NCI-H510A treated with DMSO at 0.1 percent for 48 hours (cell line): ENCODE results near the gene ZNF717.
A peak's percentile ranks its signal among the peaks of the same experiment; 100 is the strongest.
"Not testable (repeated sequence)": the region's sequence is repeated elsewhere in the genome, so short reads cannot be mapped to it uniquely, and the experiment has no call there.

ENCODE experiments used
- DNase-seq: peaks from one replicate; lab custom pipeline; 2025; lab: John Stamatoyannopoulos, UW

Gene ZNF717

DNA sequence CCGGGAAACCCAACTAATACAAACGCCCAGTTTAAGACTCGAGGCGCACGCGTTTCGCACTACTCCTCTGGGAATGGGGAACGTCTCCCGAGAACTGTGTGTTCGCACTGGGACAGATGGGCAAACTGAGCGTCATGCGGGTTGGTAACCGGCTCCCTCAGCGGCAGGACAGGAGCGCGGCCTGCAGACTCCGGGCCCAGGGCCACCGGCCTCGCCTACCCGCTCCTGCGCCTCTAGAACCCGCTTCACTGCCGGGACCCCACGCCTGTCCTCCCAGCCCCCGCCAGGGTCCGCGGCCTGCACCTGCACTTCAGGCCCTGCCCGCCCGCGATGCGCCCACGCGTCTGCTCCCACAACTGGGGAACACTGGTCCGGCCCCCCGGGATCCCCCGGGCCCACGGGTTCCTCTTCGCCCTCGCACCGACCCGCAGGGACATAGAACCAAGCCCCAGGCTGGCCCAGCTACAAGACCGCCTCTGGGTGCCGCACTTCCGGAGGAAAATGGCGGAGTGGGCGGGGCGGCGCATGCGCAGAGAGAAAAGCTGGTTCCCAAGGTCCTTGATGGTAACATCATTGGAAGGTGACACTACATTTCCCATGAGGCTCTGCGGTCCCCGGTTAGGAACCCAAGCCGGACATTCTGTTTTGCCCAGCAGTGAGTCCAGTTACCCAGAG, at the start of gene ZNF717:
ZNF717 (minus strand) TSS at position 469 of the 675 bp plus-strand sequence. CDS start 2,187 bp downstream, outside the sequence.
- peak; percentile 29 for DNase-seq

DNA sequence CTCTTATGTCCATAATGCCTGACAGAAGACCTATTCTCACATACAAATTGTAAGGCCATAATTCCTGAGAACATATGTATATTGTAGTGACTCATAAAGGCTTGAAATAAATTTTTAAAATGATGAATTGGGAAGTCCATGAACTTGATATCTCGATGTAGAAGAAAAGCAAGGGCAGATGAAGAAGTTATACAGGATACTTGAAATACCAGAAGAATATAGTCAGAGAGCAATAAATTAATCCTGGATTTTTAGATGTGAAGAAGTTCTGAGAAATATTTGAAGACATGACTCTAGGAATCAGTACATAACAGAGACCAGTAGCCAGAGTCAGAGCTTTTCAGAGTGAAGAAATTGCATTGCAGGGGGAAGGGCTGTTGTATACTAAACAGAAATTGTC, 45.7 kb upstream of the ZNF717 start:
- DNase-seq: not testable (repeated sequence)

DNA sequence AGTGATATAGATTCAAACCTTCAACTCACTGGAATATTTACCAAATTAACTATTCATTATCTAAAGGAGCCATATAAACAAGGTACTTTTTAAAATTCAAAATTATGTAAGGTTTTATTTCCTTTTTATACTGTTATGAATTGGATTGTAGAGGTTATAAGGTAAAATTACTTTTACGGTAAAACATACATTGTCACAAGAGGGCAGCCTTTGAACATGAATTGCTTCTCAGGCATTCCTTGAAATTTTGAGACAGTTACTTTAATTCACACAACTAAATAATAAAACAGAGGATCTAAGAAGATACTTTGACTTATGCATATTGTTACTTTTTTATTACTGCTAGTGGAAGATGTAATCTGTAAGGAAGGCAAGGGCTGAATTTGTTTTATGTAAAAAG, 32.7 kb upstream of the ZNF717 start:
- DNase-seq: not testable (repeated sequence)

DNA sequence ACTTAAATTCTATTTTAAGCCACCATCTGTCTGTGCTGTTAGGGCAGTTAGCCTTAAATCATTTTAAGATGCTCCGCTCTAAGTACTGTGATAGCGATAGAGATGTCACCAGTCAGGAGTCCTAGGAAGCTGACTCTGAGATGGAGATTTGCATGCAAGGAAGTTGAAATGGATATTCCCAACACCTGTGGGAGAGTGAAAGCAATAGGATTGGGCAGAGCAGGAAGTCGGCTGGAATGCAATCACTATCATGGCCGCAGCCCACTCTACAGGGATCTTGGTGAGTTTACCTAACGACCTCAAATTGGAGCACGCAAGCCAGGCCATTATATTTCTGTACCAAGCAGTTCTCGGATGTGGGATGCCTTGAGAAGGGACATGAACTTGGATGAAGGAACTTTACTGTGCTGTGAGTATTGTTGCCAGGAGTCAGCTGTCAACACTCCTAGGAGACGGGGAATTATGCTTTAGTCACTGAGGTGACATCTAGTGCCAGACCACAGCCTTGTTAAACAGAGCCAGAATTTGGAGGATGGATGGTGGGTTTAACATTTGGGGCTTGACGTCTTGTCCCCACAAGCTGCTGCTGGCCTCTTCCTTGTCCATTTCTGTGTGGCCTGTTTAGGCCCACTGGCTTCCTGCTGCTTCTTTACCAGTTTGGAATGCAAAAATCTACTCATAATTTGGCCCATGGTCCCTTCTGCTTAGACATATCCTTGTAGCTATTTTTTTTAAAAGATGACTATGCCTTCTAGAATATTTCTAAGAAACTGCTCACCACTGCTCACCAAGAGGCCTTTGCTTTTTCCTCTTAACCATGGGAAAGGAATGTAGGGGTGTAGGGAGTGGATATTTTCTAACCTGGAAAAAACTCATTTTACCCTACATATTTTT, 31.2 kb upstream of the ZNF717 start:
- not testable (repeated sequence) for DNase-seq

DNA sequence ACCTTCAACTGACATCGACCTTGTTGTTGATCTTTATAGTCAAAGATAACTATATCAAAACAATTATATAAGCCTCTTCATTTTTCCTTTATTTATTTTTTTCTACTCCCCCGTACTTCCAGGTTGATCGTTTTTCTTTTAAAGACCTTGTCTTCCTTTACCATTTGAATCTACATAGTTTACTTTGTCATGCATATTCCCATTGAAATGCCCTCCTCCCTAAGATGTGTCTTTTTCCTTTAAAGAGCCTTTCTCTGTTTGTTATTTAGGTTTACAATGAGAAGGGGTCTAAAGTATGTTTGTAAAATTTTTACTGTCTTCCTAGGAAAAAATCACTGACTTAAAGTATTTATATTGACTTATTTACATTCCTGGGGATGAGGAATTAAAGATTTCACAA, 29.4 kb upstream of the ZNF717 start:
- no peak for DNase-seq

DNA sequence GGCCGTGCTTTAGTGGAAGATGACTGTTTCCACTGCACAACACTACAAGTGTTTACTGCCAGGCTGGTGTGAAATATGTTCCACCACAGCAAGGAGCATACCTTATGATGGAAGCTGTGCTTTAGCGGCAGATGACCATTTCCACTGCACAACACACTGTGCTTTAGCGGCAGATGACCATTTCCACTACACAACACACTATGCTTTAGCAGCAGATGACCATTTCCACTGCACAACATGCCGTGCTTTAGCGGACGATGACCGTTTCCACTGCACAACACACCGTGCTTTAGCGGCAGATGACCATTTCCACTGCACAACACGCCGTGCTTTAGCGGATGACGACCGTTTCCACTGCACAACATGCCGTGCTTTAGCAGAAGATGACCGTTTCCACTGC, 2.8 kb downstream of the ZNF717 start:
- no peak for DNase-seq

DNA sequence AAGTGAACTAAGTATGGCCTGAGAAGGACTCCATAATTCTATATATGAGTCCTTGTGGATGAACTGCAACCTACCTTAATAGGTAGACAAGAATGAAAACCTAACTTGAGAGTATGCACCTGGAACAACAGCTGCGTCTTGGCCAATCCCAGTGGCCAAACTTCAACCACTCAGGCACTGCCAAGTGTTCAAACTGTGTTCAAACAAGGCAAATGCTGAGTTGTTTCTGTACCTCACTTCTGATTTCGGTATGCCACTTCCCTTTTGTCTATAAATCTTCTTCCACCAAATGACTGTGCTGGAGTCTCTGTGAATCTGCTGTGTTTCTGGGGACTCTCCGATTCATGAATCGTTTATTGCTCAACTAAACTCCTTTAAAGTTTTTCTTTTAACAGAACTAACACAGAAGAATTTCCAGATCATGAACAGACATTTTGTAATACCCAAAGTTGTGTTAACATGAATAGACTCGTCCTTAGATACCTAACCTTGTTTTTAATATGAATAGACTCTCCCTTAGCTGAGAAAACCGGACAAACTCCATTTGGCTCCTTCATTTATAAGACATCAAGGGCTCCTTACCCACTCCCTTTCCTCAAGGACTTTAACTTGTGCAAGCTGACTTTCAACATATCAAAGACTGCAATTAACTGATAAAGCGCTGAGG, 4.1 kb downstream of the ZNF717 start:
- no peak for DNase-seq

DNA sequence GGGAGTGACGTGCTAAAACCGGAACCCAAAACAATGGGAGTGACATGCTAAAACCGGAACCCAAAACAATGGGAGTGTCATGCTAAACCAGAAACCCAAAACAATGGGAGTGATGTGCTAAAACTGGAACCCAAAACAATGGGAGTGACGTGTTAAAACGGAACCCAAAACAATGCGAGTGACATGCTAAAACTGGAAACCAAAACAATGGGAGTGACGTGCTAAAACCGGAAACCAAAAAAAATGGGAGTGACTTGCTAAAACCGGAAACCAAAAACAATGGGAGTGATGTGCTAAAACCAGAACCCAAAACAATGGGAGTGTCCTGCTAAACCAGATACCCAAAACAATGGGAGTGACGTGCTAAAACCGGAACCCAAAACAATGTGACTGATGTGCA, 7.6 kb downstream of the ZNF717 start:
- DNase-seq: not testable (repeated sequence)

DNA sequence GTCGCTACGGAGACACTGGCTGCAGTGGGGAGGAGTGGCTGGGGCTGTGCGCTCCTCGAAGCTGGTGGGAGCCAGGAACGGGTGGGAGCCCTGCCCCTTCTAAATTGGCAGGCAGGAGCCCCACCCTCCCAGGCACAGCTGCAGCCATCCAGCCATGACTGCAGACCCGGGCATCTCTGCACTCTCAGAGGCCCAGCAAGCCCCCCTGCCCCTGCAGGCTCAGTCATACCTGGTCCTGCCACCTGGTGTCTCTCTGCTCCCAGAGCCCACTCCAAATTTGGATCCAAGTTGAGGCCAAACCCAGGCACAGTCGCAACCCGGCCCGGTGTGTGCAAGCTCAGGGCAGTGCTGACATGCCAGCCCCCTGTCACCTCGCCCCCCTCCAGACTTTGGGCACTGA, 13.7 kb downstream of the ZNF717 start:
- not testable (repeated sequence) for DNase-seq

DNA sequence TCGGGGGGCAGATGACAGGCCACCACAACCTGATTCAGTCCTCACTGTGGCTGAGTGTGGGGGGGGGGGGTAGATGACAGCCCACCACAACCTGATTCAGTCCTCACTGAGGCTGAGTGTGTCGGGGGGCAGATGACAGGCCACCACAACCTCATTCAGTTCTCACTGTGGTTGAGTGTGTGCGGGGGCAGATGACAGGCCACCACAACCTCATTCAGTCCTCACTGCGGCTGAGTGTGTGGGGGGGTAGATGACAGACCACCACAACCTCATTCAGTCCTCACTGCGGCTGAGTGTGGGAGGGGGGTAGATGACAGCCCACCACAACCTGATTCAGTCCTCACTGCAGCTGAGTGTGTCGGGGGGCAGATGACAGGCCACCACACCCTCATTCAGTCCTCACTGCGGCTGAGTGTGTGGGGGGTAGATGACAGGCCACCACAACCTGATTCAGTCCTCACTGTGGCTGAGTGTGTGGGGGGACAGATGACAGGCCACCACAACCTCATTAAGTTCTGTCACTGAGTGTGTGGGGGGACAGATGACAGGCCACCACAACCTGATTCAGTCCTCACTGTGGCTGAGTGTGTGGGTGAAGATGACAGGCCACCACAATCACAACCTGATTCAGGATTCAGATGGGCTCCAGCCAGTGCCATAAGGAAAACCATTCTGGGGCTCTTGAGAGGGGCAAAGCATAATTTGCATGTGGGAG, 16.9 kb downstream of the ZNF717 start:
- DNase-seq: no peak

DNA sequence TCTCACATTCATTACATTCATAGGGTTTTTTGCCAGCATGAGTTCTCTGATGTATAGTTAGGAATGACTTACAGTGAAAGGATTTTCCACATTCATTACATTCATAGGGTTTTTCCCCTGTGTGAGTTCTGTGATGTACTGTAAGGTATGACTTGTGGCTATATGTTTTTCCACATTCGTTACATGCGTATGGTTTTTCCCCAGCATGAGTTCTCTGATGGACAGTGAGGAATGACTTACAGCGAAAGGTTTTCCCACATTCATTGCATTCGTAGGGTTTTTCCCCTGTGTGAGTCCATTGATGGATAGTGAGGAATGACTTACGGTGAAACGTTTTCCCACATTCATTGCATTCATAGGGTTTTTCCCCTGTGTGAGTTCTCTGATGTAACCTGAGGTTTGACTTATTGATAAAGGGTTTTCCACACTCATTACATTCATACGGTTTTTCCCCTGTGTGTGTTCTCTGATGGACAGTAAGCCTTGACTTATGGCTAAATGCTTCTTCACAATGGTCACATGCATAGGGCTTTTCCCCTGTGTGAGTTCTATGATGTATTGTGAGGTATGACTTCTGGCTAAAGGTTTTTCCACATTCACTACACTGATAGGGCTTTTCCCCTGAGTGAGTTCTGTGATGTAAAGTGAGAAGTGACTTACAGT, 47.4 kb downstream of the ZNF717 start:
- no peak for DNase-seq

DNA sequence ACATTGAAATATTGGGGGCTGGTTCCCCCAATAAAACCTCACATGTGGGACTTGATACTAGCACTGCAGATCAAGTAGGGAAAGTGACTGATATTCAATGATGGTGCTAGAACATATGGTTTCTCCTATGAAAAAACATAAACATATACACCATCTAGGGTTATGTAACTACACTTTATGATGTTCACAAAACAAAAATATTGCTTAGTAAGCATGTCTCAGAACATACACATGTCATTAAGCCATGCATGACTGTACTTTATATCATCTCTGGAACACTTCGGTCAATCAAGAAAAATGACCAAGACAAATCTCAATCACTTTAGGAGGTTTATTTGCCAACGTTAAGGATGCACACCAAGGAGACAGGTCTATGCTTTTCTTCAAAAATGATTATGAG, 57.4 kb downstream of the ZNF717 start:
- DNase-seq: no peak

DNA sequence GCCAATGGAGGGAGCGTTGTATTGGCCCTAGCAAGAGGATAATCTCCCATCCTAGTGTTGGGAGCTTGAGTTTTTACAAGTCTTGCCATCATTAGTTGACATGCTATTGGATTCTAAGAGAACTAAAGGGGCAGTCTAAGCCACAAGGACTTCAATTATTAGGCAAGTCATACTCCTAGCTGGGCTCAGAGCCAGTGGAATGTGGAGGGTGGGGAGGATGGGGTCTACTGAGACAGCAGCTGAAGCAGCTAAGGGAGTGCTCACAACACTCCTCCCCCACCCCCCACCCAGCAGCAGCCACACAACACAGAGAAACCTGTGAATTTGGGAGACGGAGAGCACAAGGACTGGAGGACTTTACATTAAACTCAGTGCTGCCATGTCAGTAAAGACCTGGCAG, 93.3 kb downstream of the ZNF717 start:
- no peak for DNase-seq

DNA sequence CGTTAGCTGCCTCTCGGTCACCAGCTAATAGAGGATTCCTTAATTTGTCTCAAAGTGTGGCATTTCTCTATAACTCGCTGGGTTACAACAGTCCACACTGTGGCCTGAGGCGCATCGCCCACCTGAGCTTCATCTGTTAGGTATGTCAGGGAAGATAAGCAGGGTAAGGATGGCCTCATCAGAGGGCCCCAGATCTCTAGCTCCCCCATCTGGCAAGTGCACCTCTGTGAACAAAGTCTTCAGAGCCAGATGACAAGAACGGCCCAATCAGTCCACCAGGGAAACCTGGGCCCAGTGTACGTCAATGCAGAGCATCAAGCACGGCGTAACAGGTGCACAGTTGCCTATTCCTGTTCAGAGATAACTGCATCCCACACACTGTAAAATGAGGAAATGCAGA, 98.0 kb downstream of the ZNF717 start:
- no peak for DNase-seq
